Liver (tissue), 3 donors: ENCODE measurements around the gene ENTPD3.

ENCODE experiments used
- CTCF ChIP-seq: fragments of 150-350 bp; IDR thresholded peaks from 2 replicates; pipeline ENCODE4 v1.5.1; 2017; ENCODE audit warnings: improper control_type of control experiment, low read depth, low read length; ENCODE audit not compliant: missing input control
- EGR1 ChIP-seq, 2 donors: IDR thresholded peaks; 2 replicates each; pipeline ENCODE4 v1.6.1; 2016 to 2018; ENCODE audit warnings: antibody characterized with exemption in 2 of 2, low read depth in 2 of 2
- NR2F2 ChIP-seq: IDR thresholded peaks from 2 replicates; pipeline ENCODE4 v1.6.1; 2016; ENCODE audit warnings: antibody characterized with exemption
- TAF1 ChIP-seq: conservative IDR thresholded peaks from 2 replicates; pipeline ENCODE4 v1.6.1; 2016; ENCODE audit warnings: antibody characterized with exemption, mild to moderate bottlenecking
- ZBTB33 ChIP-seq: IDR thresholded peaks from 2 replicates; pipeline ENCODE4 v1.6.1; 2016; ENCODE audit warnings: antibody characterized with exemption
- donor health status: healthy.
- donor health status: healthy.

- TF ChIP-seq ZBTB33 = no peak
- no peak for TF ChIP-seq NR2F2
- TF ChIP-seq CTCF = no peak
- no peak for TF ChIP-seq TAF1
- no peak for TF ChIP-seq EGR1 (IDR thresholded peaks at IDR 0.05; ENCODE audit: low read depth in 2 of 2)
Observed at GRCh38 chr3:40358454-40358853, 28.5 kb upstream of the ENTPD3 start.
